ENCODE measurements around the gene ACAD9. TPM values are rescaled to one million over a fixed set of nuclear protein-coding genes. Genes with fewer than 3 reads are reported as not detected.
A peak's percentile ranks its signal among the peaks of the same experiment; 100 is the strongest.

The ACAD9 gene
- total and polyA plus RNA-seq, 9 of the 15 experiments (the other 6 are each of a cell fraction or from before 2014, with no cell fraction given), result 10.2 to 32.6 (median 22.8) TPM

DNA sequence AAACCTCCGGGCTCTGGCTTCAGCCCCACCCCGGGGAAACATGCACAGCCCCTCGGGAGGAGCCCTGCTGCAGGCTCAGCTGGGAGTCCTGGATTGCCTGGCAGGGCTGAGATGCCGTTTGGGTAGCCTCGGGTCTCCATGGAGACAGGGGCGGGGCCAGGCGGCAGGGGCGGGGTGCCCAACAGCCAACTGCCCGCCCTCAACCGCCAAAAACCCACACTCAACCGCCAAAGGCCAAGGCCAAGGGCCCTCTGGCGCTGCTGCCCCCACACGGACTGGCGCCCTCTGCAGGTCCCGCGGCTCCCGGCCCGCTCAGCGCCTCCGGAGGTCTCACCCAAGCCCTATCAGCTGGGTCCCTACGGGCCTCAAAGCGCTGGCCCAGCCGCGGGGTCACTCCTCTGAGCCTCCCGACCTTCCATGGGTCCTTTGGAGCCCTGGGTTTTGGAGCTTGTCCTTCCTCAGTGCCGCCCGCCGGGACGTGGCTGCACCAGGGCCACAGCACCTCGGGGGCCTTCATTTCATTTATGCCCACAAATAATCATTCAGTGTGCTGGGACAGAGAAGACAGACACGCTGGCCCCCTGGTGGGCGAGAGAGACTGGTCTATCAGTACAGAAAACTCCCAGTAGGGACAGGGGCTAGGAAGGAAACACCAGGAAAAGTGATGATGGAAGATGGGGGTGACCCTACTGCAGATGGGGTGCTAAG lies 33.5 kb upstream of the ACAD9 start:
- ChIA-PET CTCF (ENCODE audit: low intra/inter-chr PET ratio) (interaction anchor here (1.2 kb wide), 2 partner anchors 62 to 165 kb away, joined by 3 read pairs; no protein-coding TSS in a partner anchor), POLR2A (interaction anchor here (1.0 kb wide), 1 partner anchor 197 kb away, joined by 4 read pairs; no protein-coding TSS in a partner anchor)
- in situ Hi-C loops (cut with MboI), result no loop called here
- BruUV-seq (replicated peaks), result no TSS peak
- Histone ChIP-seq H3K36me3 (ENCODE audit: control insufficient read depth, insufficient read depth, low read length) (no peaks in the 10 kb centered on the region), H3K9ac (ENCODE audit: insufficient read depth in 1 of 2, low read depth in 2 of 2, low read length in 2 of 2) (peak overlapping the region; percentile 27 to 88), H3K9me1 (ENCODE audit: control insufficient read depth, insufficient read depth, low read length) (no peaks in the 10 kb centered on the region), H3K79me2 (ENCODE audit: control insufficient read depth, insufficient read depth, low read length) (no peaks in the 10 kb centered on the region), H2AFZ (ENCODE audit: low read depth, low read length) (peak overlapping the region; percentile 66), H3K27ac (ENCODE audit: extremely low read depth, low read depth, low read length) (peak overlapping the region; percentile 66), H3K4me1 (replicated peaks in 1 of 2; ENCODE audit: control insufficient read depth in 2 of 2, insufficient read depth in 2 of 2, low read length in 2 of 2) (peaks cover 13 to 45% of the 10 kb centered on the region in 2 experiments; a peak in 4 of 5 replicates), H3K4me3 (peak overlapping the region; percentile 8; the same call in 1 of the 2 replicates), H3K9me3 (replicated peaks; ENCODE audit: control insufficient read depth, insufficient read depth, low read depth, low read length) (no peaks in the 10 kb centered on the region), H3K4me2 (ENCODE audit: insufficient read depth, low read length) (peak overlapping the region; percentile 56), H4K20me1 (replicated peaks; ENCODE audit: control insufficient read depth, insufficient read depth, low read length) (no peaks in the 10 kb centered on the region), H3K27me3 (ENCODE audit: control insufficient read depth in 2 of 2, insufficient read depth in 2 of 2, low read length in 2 of 2) (no peaks in the 10 kb centered on the region)
- DNase-seq (ENCODE audit: extremely low read depth in 1 of 4, low spot score in 3 of 4) (peak; percentile 85 to 92 (median 89)), ATAC-seq (peak; percentile 95), FAIRE-seq (peak; percentile 75)
- 3% methylated on average over 14 of the region's 32 CpGs for WGBS (ENCODE audit: insufficient coverage, low coverage, missing lambda C conversion rate)
- intact Hi-C loops (cut with micrococcal nuclease), result loop anchor here (1.0 to 5.0 kb wide), 3 partner anchors 44 to 164 kb away; no protein-coding TSS in a partner anchor
- TF ChIP-seq CHD2 (IDR thresholded peaks at IDR 0.05; ENCODE audit: low read depth, low read length), result no peak
- TF ChIP-seq, protein P1, sequence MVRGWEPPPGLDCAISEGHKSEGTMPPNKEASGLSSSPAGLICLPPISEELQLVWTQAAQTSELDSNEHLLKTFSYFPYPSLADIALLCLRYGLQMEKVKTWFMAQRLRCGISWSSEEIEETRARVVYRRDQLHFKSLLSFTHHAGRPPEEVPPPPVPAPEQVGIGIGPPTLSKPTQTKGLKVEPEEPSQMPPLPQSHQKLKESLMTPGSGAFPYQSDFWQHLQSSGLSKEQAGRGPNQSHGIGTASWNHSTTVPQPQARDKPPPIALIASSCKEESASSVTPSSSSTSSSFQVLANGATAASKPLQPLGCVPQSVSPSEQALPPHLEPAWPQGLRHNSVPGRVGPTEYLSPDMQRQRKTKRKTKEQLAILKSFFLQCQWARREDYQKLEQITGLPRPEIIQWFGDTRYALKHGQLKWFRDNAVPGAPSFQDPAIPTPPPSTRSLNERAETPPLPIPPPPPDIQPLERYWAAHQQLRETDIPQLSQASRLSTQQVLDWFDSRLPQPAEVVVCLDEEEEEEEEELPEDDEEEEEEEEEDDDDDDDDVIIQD (CRISPR knock-in tag; IDR thresholded peaks at IDR 0.05), result no peak
- TF ChIP-seq ZNF184 (CRISPR knock-in tag; IDR thresholded peaks at IDR 0.05), result no peak
- TF ChIP-seq RNF2 (IDR thresholded peaks at IDR 0.05), result peak; percentile 66; the same call in 1 of the 2 replicates
- no peak for TF ChIP-seq MYBL2 (IDR thresholded peaks at IDR 0.05; ENCODE audit: low read depth)
- TF ChIP-seq MYBL2 (CRISPR knock-in tag; IDR thresholded peaks at IDR 0.05; ENCODE audit: borderline replicate concordance), result no peak
- no peak for TF ChIP-seq CHD4 (IDR thresholded peaks at IDR 0.05; ENCODE audit: insufficient read depth, insufficient replicate concordance, low read depth, low read length, poor library complexity, severe bottlenecking)
- TF ChIP-seq DMBX1 (CRISPR knock-in tag; IDR thresholded peaks at IDR 0.05; ENCODE audit: borderline replicate concordance), result no peak; the same call in 1 of the 2 replicates
- TF ChIP-seq ZNF347 (CRISPR knock-in tag; IDR thresholded peaks at IDR 0.05; ENCODE audit: low read depth), result no peak
- peak; percentile 29; the same call in 1 of the 2 replicates for TF ChIP-seq SMC3 (conservative IDR thresholded peaks at IDR 0.05; ENCODE audit: insufficient read depth, low read depth, low read length)
- TF ChIP-seq C11orf30 (IDR thresholded peaks at IDR 0.05; ENCODE audit: low read depth), result no peak
- TF ChIP-seq, protein P2, sequence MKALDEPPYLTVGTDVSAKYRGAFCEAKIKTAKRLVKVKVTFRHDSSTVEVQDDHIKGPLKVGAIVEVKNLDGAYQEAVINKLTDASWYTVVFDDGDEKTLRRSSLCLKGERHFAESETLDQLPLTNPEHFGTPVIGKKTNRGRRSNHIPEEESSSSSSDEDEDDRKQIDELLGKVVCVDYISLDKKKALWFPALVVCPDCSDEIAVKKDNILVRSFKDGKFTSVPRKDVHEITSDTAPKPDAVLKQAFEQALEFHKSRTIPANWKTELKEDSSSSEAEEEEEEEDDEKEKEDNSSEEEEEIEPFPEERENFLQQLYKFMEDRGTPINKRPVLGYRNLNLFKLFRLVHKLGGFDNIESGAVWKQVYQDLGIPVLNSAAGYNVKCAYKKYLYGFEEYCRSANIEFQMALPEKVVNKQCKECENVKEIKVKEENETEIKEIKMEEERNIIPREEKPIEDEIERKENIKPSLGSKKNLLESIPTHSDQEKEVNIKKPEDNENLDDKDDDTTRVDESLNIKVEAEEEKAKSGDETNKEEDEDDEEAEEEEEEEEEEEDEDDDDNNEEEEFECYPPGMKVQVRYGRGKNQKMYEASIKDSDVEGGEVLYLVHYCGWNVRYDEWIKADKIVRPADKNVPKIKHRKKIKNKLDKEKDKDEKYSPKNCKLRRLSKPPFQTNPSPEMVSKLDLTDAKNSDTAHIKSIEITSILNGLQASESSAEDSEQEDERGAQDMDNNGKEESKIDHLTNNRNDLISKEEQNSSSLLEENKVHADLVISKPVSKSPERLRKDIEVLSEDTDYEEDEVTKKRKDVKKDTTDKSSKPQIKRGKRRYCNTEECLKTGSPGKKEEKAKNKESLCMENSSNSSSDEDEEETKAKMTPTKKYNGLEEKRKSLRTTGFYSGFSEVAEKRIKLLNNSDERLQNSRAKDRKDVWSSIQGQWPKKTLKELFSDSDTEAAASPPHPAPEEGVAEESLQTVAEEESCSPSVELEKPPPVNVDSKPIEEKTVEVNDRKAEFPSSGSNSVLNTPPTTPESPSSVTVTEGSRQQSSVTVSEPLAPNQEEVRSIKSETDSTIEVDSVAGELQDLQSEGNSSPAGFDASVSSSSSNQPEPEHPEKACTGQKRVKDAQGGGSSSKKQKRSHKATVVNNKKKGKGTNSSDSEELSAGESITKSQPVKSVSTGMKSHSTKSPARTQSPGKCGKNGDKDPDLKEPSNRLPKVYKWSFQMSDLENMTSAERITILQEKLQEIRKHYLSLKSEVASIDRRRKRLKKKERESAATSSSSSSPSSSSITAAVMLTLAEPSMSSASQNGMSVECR (CRISPR knock-in tag; IDR thresholded peaks at IDR 0.05), result peak; percentile 57; the same call in 1 of the 2 replicates
- TF ChIP-seq ZNF507 (tag; conservative IDR thresholded peaks at IDR 0.05), result no peak
- TF ChIP-seq, protein P3, sequence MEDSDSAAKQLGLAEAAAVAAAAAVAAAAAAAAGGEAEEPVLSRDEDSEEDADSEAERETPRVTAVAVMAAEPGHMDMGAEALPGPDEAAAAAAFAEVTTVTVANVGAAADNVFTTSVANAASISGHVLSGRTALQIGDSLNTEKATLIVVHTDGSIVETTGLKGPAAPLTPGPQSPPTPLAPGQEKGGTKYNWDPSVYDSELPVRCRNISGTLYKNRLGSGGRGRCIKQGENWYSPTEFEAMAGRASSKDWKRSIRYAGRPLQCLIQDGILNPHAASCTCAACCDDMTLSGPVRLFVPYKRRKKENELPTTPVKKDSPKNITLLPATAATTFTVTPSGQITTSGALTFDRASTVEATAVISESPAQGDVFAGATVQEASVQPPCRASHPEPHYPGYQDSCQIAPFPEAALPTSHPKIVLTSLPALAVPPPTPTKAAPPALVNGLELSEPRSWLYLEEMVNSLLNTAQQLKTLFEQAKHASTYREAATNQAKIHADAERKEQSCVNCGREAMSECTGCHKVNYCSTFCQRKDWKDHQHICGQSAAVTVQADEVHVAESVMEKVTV (CRISPR knock-in tag; IDR thresholded peaks at IDR 0.05), result no peak
